Hematopoietic multipotent progenitor cell treated with erythropoietin and hydrocortisone succinate and interleukin-3 and kit ligand, for 17 days (in vitro differentiated cells): ENCODE measurements around the gene XAGE1B.
"Not testable (repeated sequence)": the region's sequence is repeated elsewhere in the genome, so short reads cannot be mapped to it uniquely, and the experiment has no call there.

Experiments
- DNase-seq: peaks from one replicate; pipeline ENCODE4 v3.0.0-alpha.2; 2015; ENCODE audit warnings: low spot score

XAGE1B gene, protein sequence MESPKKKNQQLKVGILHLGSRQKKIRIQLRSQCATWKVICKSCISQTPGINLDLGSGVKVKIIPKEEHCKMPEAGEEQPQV

DNA sequence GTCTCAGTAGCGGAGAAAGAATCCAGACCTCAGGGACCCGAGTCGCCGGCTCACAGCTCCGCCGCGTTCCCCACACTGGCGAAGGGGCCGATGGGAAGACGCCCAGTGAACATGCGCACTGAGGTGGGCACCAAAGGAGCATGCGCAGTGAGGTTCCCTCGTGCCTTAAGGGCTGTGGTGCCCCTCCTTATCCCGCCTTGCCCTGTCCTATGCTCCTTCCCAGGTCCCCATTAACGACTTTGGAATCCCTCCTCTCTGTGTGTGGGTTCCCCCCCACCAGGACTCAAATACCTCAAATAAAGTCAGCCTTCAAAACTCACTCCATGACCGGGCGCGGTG, at the start of gene XAGE1B:
Gene XAGE1B, minus strand, starts transcription at position 77 of the 339 bp plus-strand sequence. CDS start 1,536 bp downstream, outside the sequence.
- not testable (repeated sequence) for DNase-seq

DNA sequence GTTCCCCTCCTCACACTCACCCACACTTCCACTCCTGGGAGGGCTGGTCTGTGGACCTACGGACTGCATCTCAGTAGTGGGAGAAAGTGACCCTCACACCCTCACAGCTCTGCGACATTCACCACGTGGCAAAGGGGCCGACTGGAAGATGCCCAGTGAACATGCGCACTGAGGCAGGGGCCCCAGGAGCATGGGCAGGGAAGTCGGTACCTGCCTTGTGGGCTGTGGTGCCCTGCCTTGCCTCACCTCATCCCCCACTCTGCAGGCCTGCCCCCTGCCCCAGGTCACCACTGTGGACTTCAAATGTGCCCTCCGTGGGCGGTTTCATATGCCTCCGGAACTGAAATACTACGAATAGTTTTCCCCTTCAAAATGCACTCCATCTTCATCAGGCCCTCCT, 46.2 kb upstream of the XAGE1B start:
- DNase-seq = no peak

DNA sequence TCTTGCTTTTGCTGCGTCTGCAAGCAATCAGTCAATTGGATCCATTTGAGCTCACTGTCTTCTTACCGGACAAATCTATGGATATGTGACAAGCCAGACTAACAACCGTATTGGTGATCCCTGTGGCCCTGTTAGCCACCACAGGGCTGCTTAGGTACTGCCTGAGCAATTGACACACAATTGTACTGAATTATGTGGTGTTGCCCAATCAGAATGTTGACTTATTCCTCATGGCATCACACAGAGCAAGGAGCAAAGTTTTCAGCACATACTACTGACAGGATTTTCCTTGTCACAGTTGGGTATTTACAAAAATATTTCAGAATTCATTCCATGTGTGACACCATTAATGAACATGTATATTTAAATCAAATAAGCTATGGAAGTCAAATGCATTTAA, 41.3 kb upstream of the XAGE1B start:
- DNase-seq = no peak

DNA sequence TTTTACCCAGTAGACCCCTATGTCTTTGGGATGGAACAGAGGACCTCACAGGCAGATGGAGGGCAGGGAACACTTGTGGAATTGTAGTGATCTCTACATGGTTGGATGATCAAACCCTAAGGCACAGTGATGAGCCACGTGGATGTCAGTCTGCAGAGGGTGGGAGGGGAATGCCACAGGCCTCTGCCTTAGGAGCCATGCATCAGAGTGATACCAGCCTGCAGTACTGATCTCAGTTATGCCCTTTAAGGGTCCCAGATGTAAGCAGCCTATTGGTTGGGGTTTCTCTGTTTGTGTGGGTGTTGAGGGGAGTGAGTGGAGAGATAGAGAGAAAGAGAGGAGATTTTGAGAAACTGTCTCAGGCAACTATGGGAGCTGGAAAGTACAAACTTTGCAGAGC, 39.9 kb upstream of the XAGE1B start:
- DNase-seq = no peak

DNA sequence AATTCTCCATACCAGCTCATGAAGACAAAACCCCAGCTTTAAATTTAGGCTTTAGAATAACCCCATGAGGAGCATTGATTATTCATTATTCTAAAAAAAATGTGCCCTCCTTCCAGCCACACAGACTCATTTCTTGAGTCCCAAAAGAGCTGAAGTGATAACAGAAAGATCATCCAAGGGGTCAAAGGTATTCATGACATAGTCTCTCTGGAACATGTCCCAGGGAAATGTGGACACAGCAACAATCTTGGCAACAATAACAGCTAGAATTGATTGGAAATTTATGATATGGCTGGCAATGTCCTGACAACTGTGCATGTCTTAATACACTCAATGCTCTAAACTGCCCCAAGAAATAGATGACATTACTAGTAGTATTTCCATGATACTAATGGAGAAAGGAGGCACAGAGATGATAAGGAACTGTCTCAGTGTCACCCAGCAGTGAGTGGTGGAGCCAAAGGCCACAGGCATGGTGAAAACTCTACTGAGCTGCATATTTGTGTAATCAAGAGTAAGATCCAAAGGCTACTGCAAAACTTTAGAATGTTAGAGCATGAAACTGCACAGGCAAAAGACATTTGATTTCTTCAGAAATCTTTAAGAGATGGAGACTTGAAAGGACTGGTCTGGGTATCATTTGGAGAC, 37.3 kb upstream of the XAGE1B start:
- DNase-seq = no peak

DNA sequence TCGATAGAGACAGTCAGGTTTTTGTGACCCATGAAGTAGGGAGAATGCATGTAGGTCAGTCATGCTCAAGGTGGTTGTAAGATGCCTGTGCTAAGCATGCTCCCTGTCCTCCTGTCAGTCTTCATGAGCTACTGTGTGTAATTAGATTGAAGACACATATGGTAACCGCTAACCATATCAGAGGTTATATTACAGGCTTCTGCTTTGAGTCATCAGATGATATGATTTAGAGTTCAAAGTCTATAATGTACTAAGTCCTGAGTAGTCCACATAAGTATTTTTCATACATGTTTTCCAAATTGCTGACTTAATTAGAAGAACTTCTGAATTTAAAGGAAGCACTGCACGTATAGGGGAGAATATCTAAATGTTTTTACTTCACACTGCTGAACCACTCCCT, 31.9 kb upstream of the XAGE1B start:
- not testable (repeated sequence) for DNase-seq

DNA sequence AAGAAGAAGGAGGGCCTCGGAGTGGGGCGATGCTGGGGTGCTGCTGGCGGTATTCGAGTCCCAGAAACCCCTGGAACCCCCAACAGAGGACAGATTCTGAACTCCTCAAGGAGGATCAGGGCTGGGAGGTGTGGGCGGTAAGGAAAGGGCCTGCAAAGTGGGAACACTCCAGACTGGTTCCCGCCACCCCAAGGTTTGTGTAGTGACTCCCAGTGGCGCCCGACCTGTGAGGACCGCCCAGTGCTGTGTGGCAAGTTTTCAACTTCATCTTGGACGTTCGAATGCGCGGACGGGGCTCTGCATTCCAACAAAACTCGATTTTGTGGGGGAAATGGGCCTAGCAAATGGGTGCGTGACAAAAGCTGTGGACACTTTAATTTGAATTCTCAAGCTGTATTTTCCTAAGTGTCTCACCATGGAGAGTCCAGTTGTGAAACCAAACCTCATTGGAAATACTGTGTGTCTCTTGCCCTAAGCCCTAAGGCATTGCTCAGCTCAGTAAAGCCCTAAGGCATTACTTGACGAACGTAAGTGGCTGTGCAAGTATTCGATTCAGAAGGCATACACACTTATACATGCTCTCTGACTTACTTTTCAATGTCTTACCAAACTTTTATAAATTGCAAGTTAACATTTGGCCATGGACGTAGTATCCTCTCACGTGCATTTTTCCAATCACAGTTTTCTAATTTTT, 27.4 kb upstream of the XAGE1B start:
- DNase-seq = no peak

DNA sequence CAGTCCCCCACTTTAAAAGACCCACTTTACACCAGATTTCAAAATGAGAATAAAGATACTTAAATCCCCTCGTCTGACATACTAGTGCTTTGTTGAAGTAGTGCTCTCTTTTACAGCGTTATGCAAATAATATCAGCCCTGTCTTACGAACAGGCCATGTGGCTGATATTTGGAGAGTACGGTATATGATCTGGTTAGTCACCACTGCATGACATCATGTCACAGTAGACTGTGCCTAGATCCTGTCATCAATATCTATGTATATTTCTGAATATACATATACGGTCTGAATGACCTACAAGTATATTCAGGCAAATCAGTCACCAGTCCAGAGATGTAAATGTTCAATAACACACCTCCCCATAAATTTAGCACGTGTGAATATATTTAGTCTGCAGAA, 25.4 kb upstream of the XAGE1B start:
- DNase-seq = no peak

DNA sequence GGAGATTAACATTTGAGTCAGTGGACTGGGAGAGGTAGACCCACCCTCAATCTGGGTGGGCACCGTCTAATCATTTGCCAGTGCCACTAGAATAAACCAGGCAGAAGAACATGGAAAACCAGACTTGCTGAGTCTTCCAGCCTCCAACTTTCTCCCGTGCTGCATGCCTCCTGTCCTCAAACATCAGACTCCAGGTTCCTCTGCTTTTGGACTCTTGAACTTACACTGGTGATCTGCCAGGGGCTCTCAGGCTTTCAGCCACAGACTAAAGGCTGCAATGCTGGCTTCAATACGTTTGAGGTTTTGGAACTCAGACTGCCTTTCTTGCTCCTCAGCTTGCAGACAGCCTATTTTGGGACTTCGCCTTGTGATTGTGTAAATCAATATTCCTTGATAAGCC, 24.2 kb upstream of the XAGE1B start:
- DNase-seq = not testable (repeated sequence)

DNA sequence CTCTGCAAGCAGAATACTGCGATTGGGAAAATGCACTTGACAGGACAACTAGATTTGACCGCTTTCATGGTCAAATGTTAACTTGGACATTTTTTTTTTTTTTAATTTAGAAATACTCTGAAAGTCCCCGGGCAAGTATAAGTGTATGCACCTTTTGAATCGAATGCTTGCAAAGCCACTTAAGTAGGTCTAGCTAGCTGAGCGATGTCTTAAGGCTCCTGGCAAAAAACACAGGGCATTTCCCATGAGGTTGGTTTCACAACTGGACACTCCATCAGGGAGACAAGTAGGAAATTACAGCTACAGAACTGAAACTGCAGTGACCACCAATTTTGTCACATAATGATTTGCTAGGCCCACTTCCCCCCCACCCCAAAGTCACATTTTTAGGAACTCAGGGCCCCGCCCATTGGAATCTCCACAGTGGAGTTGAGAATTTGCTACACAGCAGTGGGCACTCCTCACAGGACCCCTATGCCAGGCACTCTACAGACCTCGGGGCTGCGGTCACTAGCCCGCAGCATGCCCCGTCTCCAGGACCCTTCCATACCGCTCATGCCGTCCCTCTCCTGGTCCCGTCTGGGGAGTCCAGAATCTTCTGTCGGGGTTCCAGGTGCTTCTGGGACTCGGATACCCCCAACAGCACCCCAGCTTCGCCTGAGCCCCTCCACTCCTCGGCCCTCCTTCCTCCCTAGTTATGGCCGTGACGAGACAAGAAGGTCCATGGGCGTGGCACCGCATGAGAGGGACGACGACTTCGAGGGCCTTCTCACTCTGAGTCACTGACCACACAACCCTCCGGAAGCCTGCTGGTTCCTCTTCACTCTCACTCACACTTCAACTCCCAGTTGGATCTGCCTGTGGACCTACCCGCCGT, 515 bp downstream of the XAGE1B start:
- DNase-seq = not testable (repeated sequence)

DNA sequence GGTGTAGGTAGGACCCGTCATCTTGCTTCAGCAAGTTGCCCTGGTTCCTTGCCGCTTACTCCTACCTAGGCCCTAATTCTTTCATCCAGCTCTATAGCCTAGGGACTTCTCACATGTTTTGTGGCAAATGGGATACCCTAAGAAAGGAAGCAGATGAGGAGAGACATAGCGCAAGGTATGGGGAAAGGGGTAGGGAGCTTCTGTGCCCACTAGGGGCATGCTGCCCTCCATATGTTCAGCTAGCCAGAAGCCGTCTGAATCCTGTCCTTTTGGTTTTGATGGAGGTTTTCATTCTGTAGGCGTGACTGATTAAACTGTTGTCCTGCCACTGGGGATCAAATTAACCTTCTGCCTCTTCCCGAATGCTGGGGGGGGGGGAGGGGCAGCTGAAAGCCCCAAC, 5.7 kb downstream of the XAGE1B start:
- DNase-seq = not testable (repeated sequence)

DNA sequence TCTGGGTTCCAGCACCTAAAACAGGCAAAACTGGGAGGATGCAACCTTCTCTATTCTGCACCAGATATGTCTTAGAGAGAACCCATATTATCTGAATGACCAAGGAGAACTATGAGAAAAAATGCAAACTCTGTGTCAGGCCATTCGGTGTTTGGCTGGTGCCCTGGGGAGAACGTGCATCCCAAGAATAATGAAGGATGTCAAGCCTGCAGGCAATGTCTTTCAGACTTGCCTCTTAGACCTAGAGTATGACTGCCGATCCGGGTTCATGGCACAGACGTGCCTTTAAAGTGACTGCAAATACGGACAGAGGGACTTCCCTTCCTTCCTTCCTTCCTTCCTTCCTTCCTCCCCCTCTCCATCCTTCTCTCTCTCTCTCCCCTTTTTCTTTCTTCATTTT, 6.9 kb downstream of the XAGE1B start:
- DNase-seq = no peak

DNA sequence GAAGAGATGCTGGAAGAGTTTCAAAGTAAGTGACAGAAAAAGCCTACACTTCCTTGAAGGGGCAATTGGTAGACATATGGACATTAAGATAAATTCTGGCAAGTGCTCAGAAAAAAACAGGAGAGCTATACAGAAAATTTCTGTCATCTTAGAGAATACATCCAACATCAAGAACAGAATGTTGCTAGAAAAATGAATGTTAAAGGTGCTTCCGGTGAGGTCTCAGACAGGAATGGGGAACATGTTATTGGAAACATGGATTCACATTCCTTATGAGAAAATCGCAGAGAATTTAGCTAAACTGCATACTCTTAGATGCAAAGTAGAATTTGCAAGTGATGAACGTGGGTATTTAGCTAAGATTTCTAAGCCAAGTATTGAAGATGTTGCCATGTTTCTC, 9.5 kb downstream of the XAGE1B start:
- DNase-seq = no peak

DNA sequence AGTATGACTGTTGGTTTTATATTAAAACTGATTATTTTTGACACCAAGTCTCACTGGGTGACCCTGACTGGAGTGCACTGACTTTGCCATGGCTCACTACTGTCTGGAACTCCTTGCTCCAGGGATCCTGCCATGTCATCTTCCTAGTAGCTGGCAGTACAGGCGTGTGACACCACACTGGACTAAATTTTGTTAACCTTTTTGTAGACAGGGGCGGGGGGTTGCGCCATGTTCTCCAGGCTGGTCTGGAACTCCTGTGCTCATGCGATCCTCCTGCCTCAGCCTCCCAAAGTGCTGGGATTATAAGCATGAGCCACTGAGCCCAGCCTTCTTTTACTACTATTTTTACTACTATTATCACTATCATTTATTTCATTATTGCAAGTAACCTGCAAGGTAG, 12.3 kb downstream of the XAGE1B start:
- no peak for DNase-seq

DNA sequence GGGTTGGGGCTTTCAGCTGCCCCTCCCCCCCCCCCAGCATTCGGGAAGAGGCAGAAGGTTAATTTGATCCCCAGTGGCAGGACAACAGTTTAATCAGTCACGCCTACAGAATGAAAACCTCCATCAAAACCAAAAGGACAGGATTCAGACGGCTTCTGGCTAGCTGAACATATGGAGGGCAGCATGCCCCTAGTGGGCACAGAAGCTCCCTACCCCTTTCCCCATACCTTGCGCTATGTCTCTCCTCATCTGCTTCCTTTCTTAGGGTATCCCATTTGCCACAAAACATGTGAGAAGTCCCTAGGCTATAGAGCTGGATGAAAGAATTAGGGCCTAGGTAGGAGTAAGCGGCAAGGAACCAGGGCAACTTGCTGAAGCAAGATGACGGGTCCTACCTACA, 15.5 kb downstream of the XAGE1B start:
- not testable (repeated sequence) for DNase-seq

DNA sequence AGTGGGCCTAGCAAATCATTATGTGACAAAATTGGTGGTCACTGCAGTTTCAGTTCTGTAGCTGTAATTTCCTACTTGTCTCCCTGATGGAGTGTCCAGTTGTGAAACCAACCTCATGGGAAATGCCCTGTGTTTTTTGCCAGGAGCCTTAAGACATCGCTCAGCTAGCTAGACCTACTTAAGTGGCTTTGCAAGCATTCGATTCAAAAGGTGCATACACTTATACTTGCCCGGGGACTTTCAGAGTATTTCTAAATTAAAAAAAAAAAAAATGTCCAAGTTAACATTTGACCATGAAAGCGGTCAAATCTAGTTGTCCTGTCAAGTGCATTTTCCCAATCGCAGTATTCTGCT, 20.5 kb downstream of the XAGE1B start:
- DNase-seq = not testable (repeated sequence)

DNA sequence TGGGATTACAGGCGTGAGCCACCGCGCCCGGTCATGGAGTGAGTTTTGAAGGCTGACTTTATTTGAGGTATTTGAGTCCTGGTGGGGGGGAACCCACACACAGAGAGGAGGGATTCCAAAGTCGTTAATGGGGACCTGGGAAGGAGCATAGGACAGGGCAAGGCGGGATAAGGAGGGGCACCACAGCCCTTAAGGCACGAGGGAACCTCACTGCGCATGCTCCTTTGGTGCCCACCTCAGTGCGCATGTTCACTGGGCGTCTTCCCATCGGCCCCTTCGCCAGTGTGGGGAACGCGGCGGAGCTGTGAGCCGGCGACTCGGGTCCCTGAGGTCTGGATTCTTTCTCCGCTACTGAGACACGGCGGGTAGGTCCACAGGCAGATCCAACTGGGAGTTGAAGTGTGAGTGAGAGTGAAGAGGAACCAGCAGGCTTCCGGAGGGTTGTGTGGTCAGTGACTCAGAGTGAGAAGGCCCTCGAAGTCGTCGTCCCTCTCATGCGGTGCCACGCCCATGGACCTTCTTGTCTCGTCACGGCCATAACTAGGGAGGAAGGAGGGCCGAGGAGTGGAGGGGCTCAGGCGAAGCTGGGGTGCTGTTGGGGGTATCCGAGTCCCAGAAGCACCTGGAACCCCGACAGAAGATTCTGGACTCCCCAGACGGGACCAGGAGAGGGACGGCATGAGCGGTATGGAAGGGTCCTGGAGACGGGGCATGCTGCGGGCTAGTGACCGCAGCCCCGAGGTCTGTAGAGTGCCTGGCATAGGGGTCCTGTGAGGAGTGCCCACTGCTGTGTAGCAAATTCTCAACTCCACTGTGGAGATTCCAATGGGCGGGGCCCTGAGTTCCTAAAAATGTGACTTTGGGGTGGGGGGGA, 21.1 kb downstream of the XAGE1B start, which contains the start of gene XAGE1A:
Gene XAGE1A, plus strand, starts transcription at position 264 of the 874 bp plus-strand sequence. CDS start 1,554 bp downstream, outside the sequence.
- not testable (repeated sequence) for DNase-seq

DNA sequence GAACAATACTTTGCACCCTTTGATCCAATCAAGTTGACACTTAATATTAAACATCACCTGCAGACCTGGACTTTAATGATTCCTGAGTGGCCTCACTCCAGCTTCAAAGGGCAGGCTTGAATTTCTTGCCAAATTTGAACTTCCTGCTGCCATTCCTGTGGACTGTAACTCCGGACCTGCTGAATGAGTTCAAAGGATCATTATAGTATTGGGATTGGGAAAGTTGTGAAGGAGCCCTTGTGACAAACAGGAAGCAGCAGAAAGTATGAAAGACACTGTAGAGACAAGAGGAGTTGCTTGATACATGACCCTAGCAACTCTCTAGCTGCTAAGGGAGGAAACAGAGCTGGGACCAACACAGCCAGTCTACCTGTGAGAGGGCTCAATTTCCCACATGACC, 45.6 kb downstream of the XAGE1B start:
- not testable (repeated sequence) for DNase-seq
